Hematopoietic multipotent progenitor cell treated with erythropoietin and hydrocortisone succinate and interleukin-3 and kit ligand, for 4 days (in vitro differentiated cells): Measurements from ENCODE around the gene C16orf92.

Experiments
- DNase-seq: peaks from one replicate; pipeline ENCODE4 v3.0.0-alpha.2; 2015

The C16orf92 gene

GRCh38 chr16:30022887-30023286 is at the start of gene C16orf92:
Gene C16orf92 (plus strand): TSS chr16:30023198. CDS start chr16:30023341, 143 bp downstream.
- no peak for DNase-seq

DNA sequence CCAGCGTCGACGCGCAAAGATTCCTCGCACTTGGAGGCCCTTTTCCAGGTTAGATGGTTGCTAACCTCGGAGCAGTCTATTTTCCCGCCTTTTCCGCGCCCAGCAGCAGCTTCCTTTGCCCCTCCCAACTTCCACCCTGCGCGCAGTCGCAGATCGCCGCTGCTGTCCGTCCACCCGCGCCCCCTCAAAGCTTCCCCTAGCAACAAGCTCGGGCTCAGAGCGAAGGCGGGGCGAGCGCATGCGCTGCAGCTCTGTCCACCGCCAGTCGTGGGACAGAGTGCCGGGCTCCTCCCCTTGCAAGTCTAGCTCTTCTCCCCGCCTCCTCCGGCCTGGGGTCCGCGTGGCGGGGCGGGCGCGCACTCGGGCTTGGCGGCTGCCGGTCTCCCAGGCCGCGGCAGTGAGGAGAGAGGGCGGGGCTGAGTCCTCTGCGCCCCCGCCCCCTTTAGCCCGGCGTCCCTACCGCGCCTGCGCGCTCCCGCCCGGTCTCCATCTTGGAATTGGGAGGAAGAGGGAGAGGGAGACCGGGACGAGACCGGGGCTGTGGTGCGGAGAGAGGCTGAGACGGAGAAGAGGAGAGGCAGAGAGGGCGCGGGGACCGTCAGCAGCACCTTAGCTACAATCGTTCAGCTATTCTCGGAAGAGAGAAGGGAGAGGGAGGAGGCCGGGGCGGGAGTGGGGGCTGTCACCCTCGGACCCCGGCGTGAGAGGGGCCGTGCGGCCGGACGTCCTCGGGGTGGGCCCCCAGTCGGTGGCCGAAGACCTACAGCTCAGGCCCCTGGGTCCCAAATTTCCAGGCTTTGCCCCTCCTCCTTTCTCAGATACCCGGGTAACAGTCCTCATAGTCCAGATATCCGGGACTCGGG is 49.4 kb upstream of the C16orf92 start, which contains the start of gene TAOK2:
TAOK2 (plus strand) TSS at position 485 of the 863 bp plus-strand sequence. CDS start 3,905 bp downstream, outside the sequence.
- peak; percentile 100 for DNase-seq

DNA sequence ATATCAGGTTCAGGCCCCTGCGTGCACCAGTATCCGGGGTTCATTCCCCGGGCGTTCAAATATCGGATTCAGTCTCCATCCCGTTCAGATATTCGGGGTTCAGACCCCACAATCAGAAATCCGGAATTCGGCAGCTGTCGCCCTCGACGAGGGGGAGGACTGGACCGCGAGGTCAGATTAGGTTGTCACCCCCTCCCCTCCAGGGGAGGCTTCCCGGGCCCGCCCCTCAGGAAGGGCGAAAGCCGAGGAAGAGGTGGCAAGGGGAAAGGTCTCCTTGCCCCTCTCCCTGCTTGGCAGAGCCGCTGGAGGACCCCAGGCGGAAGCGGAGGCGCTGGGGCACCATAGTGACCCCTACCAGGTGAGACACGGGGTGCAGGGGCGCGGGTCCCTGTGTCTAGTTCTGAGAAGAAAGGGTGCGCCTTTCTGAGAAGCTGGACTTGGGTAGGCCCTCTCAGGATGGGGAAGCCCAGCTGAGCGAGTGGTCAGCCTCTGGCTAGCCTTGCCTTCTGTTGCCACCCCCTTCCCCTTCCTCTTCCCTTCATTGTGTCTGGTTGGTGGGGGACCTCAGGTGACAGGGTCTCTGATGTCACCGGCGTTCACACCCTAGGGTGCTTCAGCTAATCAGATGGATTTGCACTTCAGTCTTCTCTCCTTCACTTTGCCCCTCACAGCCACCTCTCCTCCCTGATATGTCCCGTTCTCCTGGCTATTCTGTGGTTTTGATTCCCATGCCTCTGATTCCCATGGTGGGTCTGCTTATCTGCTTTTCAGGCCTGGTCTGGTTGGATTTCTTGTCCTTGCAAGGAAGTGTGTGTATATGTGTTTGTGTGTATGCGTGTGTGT is 48.5 kb upstream of the C16orf92 start:
- peak; percentile 59 for DNase-seq

- DNase-seq, result no peak
Observed at GRCh38 chr16:29975134-29975538, 47.9 kb upstream of the C16orf92 start.

GRCh38 chr16:29975811-29976511 is 47.0 kb upstream of the C16orf92 start:
- DNase-seq, result peak; percentile 75

DNA sequence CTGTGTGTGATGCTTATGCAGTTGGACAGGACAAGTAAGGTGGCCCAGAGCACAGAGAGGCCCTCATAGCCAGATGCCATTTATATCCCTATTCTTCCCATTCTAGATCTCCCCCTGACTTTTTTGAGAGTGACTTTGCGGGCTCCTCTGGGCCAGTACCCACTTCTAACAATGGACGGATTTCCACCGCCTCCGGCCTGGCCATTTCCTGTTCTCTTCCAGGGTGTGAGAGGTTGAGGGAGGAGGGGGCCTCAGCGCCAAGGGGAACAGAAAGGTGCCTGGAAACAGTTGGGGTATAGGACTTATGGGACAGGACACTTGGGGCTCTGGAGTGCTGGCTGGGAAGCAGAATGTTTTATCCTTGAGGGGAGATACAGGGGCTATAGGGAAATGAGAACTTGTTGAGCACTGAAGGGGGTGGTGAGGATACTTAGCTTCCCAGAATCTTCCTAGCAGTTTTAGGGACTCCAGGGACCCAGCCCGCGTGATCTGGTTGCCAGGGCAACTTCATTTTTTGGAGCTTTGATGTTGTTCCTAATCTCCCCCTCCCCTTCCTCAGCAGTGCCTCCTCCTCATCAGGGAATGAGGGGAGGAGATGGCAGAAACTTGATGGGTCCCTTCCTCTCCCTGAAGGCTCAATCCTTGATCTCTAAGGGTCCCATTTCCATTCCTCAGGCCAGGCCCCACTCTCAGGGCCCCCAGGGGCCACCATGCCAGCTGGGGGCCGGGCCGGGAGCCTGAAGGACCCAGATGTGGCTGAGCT is 45.8 kb upstream of the C16orf92 start:
- no peak for DNase-seq

DNA sequence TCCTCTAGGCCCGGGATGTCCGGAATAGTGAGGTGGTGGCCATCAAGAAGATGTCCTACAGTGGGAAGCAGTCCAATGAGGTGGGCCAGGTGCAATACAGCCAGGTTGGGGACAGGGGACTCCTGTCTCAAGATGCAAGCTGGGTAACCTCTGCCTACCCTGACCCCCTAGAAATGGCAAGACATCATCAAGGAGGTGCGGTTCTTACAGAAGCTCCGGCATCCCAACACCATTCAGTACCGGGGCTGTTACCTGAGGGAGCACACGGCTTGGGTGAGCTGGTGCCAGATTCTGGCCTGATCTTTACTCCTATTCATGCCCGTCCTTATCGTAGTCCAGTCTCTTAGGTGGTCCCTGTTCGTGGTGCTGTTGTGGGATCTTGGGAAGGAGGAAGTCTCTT is 44.9 kb upstream of the C16orf92 start:
- no peak for DNase-seq

- DNase-seq, result no peak
Observed at GRCh38 chr16:29978564-29979270, 44.3 kb upstream of the C16orf92 start.

- no peak for DNase-seq
Observed at GRCh38 chr16:29982560-29983419, 40.2 kb upstream of the C16orf92 start.

GRCh38 chr16:29983420-29984136 is 39.4 kb upstream of the C16orf92 start:
- DNase-seq, result no peak

- no peak for DNase-seq
Observed at GRCh38 chr16:29984137-29984763, 38.7 kb upstream of the C16orf92 start.

GRCh38 chr16:29984764-29985147 is 38.2 kb upstream of the C16orf92 start:
- no peak for DNase-seq

DNA sequence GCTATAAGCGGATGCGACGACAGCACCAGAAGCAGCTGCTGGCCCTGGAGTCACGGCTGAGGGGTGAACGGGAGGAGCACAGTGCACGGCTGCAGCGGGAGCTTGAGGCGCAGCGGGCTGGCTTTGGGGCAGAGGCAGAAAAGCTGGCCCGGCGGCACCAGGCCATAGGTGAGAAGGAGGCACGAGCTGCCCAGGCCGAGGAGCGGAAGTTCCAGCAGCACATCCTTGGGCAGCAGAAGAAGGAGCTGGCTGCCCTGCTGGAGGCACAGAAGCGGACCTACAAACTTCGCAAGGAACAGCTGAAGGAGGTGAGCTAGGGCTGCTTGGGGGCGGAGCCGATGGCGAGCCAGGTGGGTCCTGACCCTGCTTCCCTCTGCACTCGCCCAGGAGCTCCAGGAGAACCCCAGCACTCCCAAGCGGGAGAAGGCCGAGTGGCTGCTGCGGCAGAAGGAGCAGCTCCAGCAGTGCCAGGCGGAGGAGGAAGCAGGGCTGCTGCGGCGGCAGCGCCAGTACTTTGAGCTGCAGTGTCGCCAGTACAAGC is 37.7 kb upstream of the C16orf92 start:
- no peak for DNase-seq

GRCh38 chr16:29986231-29986630 is 36.8 kb upstream of the C16orf92 start:
- no peak for DNase-seq

DNA sequence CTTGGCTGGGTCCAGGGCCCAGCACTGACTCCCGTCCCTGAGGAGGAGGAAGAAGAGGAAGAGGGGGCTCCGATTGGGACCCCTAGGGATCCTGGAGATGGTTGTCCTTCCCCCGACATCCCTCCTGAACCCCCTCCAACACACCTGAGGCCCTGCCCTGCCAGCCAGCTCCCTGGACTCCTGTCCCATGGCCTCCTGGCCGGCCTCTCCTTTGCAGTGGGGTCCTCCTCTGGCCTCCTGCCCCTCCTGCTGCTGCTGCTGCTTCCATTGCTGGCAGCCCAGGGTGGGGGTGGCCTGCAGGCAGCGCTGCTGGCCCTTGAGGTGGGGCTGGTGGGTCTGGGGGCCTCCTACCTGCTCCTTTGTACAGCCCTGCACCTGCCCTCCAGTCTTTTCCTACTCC is 36.1 kb upstream of the C16orf92 start:
- DNase-seq, result no peak

DNA sequence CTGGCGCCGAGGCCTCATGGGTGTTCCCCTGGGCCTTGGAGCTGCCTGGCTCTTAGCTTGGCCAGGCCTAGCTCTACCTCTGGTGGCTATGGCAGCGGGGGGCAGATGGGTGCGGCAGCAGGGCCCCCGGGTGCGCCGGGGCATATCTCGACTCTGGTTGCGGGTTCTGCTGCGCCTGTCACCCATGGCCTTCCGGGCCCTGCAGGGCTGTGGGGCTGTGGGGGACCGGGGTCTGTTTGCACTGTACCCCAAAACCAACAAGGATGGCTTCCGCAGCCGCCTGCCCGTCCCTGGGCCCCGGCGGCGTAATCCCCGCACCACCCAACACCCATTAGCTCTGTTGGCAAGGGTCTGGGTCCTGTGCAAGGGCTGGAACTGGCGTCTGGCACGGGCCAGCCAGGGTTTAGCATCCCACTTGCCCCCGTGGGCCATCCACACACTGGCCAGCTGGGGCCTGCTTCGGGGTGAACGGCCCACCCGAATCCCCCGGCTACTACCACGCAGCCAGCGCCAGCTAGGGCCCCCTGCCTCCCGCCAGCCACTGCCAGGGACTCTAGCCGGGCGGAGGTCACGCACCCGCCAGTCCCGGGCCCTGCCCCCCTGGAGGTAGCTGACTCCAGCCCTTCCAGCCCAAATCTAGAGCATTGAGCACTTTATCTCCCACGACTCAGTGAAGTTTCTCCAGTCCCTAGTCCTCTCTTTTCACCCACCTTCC is 35.5 kb upstream of the C16orf92 start:
- DNase-seq, result no peak

DNA sequence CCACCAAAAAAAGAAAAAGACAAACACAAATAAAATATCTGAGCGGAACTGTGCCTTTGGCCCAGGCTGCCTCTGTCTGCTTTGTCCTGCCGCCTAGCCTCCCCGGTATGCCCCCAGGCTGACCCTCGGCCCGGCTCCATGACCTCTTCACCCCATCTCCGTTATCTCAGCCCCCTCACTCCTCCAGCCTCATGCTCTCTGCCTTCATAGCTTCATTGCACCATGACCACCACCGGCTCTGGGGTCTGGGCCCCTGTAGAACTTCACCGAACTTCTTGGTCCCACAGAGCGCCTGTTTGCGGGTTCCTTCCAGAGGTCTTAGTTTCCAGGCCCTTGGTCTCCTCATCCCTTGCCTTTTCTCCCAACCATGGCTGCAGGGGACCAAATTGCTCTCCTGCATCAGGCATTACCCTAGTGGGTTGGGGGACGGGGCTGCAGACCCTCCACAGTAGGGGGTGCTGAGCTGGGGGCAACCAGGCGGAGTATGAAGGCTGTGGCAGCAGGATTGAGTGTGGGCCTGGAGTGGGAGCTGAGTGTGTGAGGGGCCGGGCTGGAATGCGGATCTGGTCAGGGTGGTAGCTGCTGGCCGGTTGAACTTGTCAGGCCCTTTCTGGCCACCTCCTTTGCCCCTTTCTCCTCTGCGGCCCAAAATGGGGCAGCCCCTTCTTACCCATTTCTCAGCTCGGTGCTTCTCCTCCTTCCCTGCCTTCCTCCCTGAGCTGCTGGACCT is 34.5 kb upstream of the C16orf92 start:
- DNase-seq, result no peak
